Measurements from ENCODE around the gene CAVIN2. TPM values are rescaled to one million over a fixed set of nuclear protein-coding genes. Genes with fewer than 3 reads are reported as not detected.

The CAVIN2 gene
- total RNA-seq, 1 donor from 2014 or later: 182 TPM

DNA sequence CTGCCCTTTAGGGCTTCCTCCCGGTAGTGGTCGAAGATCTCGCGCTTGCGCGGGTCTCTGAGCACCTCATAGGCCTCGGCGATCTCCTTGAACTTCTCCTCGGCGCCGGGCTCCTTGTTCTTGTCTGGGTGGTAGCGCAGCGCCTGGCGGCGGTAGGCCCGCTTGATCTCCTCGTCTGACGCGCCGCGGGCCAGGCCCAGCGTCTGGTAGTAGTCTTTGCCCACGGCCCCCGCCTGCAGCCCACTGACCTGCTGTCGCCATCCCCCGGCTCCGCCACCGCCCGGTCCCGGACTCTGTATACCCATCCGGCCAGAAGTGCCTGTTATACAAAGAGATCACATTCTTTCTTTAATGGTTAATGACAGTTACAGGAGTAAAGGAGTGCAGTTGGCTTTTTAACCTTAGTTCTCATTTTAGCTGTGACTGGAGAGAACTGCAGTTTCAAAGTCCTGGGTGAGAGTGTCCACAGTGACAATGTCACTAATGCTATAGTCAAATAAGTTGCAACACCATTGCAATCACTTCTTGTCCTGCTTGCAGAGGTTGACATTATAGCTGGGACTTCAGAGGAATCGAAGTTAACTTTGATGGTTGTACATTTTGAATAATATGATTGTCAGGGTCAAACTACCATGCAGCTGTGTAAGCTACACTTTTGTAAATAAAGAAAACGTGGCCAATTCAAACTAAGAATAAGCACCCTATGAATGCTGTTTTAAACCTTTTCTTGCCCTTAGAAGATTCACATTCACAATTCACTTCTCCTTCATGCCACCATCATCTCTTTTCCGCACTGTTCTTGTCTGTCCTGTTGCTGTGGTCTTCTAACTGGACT, 35.3 kb upstream of the CAVIN2 start:
- Histone ChIP-seq H3K4me1 (peaks cover 4% of the 10 kb centered on the region), H3K27ac (no peak overlapping the region), H3K4me3 (no peak overlapping the region), H3K36me3 (no peaks in the 10 kb centered on the region), H3K9me3 (no peaks in the 10 kb centered on the region), H3K27me3 (ENCODE audit: low read depth) (no peaks in the 10 kb centered on the region)
- TF ChIP-seq, protein P1, sequence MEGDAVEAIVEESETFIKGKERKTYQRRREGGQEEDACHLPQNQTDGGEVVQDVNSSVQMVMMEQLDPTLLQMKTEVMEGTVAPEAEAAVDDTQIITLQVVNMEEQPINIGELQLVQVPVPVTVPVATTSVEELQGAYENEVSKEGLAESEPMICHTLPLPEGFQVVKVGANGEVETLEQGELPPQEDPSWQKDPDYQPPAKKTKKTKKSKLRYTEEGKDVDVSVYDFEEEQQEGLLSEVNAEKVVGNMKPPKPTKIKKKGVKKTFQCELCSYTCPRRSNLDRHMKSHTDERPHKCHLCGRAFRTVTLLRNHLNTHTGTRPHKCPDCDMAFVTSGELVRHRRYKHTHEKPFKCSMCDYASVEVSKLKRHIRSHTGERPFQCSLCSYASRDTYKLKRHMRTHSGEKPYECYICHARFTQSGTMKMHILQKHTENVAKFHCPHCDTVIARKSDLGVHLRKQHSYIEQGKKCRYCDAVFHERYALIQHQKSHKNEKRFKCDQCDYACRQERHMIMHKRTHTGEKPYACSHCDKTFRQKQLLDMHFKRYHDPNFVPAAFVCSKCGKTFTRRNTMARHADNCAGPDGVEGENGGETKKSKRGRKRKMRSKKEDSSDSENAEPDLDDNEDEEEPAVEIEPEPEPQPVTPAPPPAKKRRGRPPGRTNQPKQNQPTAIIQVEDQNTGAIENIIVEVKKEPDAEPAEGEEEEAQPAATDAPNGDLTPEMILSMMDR (IDR thresholded peaks at IDR 0.05): no peak
- DNase-seq (peak; percentile 41), ATAC-seq (no peak)
- intact Hi-C loops (cut with DNase I): no loop called here

DNA sequence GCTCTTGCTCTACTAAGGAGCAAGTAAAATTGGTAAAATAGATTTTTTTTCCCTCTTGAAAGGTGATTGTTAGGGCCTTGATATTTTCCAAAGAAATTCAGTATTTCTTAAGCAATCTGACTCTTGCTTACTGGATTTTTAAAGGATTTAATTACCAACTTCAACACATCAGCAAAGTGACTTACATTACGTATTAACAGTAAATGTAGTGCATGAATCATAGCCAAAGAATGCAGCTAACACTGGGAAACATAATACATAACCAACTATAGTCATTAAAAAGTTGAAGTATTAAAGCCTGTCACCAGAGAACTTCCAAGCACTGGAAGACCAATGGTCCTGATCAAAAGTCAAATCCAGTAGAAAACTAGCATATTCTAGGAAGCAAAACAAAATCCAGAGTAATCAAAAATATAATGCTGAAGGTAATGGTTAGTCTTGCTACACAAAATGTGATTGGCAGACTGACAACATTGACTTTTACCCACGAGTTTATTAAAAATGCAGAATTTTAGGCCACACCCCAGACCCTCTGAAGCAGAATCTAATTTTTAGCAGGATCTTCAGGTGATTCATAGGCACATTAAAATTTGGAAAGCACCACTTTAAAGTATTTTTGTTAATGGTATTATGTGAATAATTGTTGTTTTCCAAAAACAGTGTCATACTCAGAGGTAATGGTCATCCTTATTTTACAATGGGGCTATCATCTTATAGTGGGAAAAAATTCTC, 31.8 kb upstream of the CAVIN2 start:
- Histone ChIP-seq H3K9me3 (no peaks in the 10 kb centered on the region), H3K4me1 (no peaks in the 10 kb centered on the region), H3K27me3 (ENCODE audit: low read depth) (no peaks in the 10 kb centered on the region), H3K36me3 (no peaks in the 10 kb centered on the region), H3K27ac (no peak overlapping the region), H3K4me3 (no peak overlapping the region)
- TF ChIP-seq, protein P1 (IDR thresholded peaks at IDR 0.05): no peak
- ATAC-seq: peak; percentile 47 to 64
- intact Hi-C loops (cut with DNase I): no loop called here
- no peak for DNase-seq

DNA sequence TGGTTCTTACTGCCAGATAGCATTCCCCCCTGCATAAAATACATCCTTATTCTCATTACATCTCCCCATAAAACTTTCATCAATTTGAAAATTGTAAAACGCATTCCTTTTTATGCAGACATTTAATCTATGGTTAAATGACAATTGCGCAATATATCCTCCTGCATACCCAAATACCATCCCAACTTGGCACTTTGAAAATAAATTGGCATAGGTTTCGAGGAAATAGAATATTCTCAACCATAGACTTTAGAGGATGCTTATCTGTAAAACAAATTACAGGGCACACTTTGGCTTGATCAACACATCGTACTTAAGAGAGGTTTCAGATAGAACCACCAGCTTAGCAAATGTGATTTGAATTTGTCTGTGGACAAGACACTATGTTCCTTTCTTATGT, 31.0 kb upstream of the CAVIN2 start:
- Histone ChIP-seq H3K36me3 (no peaks in the 10 kb centered on the region), H3K4me1 (no peaks in the 10 kb centered on the region), H3K27ac (no peak overlapping the region), H3K27me3 (ENCODE audit: low read depth) (no peaks in the 10 kb centered on the region), H3K4me3 (no peak overlapping the region), H3K9me3 (no peaks in the 10 kb centered on the region)
- intact Hi-C loops (cut with DNase I): no loop called here
- TF ChIP-seq, protein P1 (IDR thresholded peaks at IDR 0.05): no peak
- DNase-seq (no peak), ATAC-seq (no peak)

DNA sequence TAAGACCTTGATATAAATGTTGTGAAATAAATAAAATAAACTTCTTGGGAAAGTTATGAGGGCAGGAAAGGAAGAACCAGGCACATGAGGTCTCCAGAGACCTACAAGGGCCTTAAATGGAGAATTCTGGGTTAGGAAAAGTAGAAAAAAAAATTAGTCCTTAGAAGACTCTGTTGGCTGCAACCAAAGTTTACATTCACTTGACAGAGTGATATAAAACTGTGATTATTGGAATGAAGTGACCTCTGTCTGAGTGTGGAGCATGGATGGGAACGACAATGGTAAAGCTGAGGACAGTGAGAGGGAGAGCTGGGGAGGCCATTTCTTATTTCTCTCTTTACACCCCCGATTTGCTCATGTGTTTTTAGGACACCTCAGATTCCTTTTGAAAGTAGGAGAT, 29.0 kb upstream of the CAVIN2 start:
- Histone ChIP-seq H3K4me3 (no peak overlapping the region), H3K36me3 (no peaks in the 10 kb centered on the region), H3K27me3 (ENCODE audit: low read depth) (no peaks in the 10 kb centered on the region), H3K4me1 (no peaks in the 10 kb centered on the region), H3K9me3 (no peaks in the 10 kb centered on the region), H3K27ac (no peak overlapping the region)
- DNase-seq: no peak
- intact Hi-C loops (cut with DNase I): no loop called here
- TF ChIP-seq, protein P1 (IDR thresholded peaks at IDR 0.05): no peak
- ATAC-seq: no peak

DNA sequence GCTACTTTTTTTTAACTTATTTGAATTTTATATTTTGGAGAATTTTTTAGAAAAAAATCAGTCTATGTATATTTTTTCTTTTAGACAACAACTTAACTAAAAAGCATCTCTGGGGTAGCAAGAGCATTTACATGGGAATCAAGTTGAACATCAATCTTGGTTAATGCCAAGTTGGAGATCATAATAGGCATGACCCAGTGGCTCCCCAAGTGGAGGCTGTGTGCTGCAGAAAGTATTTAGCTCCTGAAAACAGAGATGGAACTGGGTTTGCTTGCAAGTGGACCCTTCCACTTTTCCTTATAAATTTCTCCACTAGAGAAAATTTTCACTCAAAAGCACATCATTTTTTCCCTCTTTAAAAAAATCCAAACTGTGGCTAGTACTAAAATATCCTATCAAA, 23.9 kb upstream of the CAVIN2 start:
- intact Hi-C loops (cut with DNase I): no loop called here
- Histone ChIP-seq H3K27me3 (ENCODE audit: low read depth) (no peaks in the 10 kb centered on the region), H3K4me3 (no peak overlapping the region), H3K9me3 (no peaks in the 10 kb centered on the region), H3K27ac (no peak overlapping the region), H3K36me3 (no peaks in the 10 kb centered on the region), H3K4me1 (peaks cover 30% of the 10 kb centered on the region)
- DNase-seq: no peak
- no peak for ATAC-seq
- TF ChIP-seq, protein P1 (IDR thresholded peaks at IDR 0.05): no peak

Measured in lower lobe of right lung (tissue), 2 donors.